Gastrocnemius medialis (tissue), 4 donors: ENCODE data around the gene ZNF547. TPM values are rescaled to one million over a fixed set of nuclear protein-coding genes. Genes with fewer than 3 reads are reported as not detected.

Source experiments
- ATAC-seq, 2 donors: fragments of 150-250 bp; one replicate each; pipeline ENCODE4 v1.9.1; 2016
- DNase-seq, 2 donors: peaks; one replicate each; pipeline ENCODE4 v3.0.0-alpha.2; 2019
- H3K27ac ChIP-seq, 4 donors: fragments of 200-600 bp; sonication (generic); 1 replicate in 1 of 4; 2 replicates in 3 of 4; pipeline ENCODE4 v1.5.1; 2016 to 2018; ENCODE audit warnings: mild to moderate bottlenecking in 2 of 4, moderate library complexity in 1 of 4
- H3K27me3 ChIP-seq, 3 donors: fragments of 200-600 bp; sonication (generic) in 2 of 3; 1 replicate in 1 of 3; 2 replicates in 2 of 3; pipeline versions ENCODE4 v1.5.1 to v1.6.0; 2016 to 2019; ENCODE audit warnings: mild to moderate bottlenecking in 1 of 3, moderate library complexity in 1 of 3
- H3K36me3 ChIP-seq, 2 donors: fragments of 200-600 bp; sonication (generic) in 1 of 2; one replicate each; pipeline ENCODE4 v1.5.1; 2017 to 2018
- H3K4me1 ChIP-seq, 2 donors: fragments of 200-600 bp; sonication (generic) in 1 of 2; one replicate each; pipeline ENCODE4 v1.5.1; 2016 to 2017; ENCODE audit warnings: mild to moderate bottlenecking in 2 of 2
- H3K4me3 ChIP-seq, 4 donors: fragments of 200-600 bp; sonication (generic) in 3 of 4; 1 replicate in 1 of 4; 2 replicates in 3 of 4; pipeline ENCODE4 v1.5.1; 2016 to 2019; ENCODE audit warnings: mild to moderate bottlenecking in 2 of 4
- H3K9me3 ChIP-seq, 3 donors: fragments of 200-600 bp; sonication (generic) in 2 of 3; 1 replicate in 1 of 3; 2 replicates in 2 of 3; pipeline ENCODE4 v1.5.1; 2016 to 2019
- CTCF ChIP-seq, 5 experiments: fragments of 450-650 bp in 3 of 5; fragments of 200-600 bp in 2 of 5; sonication (generic) in 2 of 5; IDR thresholded peaks in 4 of 5; conservative IDR thresholded peaks in 1 of 5; 1 replicate in 4 of 5; 2 replicates in 1 of 5; pipeline ENCODE4 v1.5.1; 2016 to 2019; ENCODE audit warnings: antibody characterized with exemption in 5 of 5, mild to moderate bottlenecking in 3 of 5, moderate library complexity in 3 of 5
- POLR2A ChIP-seq, 2 donors: fragments of 450-650 bp; IDR thresholded peaks; one replicate each; pipeline ENCODE4 v1.6.1; 2017; ENCODE audit warnings: antibody characterized with exemption in 2 of 2, mild to moderate bottlenecking in 2 of 2, moderate library complexity in 2 of 2
- in situ Hi-C, 4 donors: fragments of 200-750 bp; cut with MboI; loops; one replicate each; pipeline versions ENCODE4 v1.15.0 to v1.8.0; 2017; ENCODE audit warnings: low sequenced_read_pairs in 4 of 4
- intact Hi-C: fragments of 100-400 bp; cut with DNase I; formaldehyde crosslinking; loops from one replicate; pipeline ENCODE4 v1.15.1; 2023; ENCODE audit warnings: low total_unique reads
- total RNA-seq, 4 donors: library from RNA; depleted of rRNA; stranded (reverse); fragments of >200 nt; gene quantifications; one replicate each; pipeline versions ENCODE4 v1.1.0 to v1.2.3, GENCODE V29; 2016

The ZNF547 gene
- total RNA-seq, 4 donors from 2014 or later: 0.58 to 4.4 (median 2.6) TPM

GRCh38 chr19:57320180-57321084, 42.9 kb upstream of the ZNF547 start, which contains the start of gene ZNF543:
Gene ZNF543, plus strand, starts transcription at chr19:57320472. Its CDS starts 382 bp downstream, at chr19:57320854.
- peak; percentile 94 to 95 for DNase-seq
- TF ChIP-seq CTCF (IDR thresholded peaks at IDR 0.05 in 4 of 5, conservative IDR thresholded peaks at IDR 0.05 in 1 of 5) (no peak), POLR2A (IDR thresholded peaks at IDR 0.05) (peak; percentile 78 to 87)
- H3K36me3 ChIP-seq: peaks cover 0 to 26% of the 10 kb centered on the region in 2 donors
- no peaks in the 10 kb centered on the region for H3K27me3 ChIP-seq
- H3K4me3 ChIP-seq: peak within 1 kb of the TSS; percentile 65 to 99 (median 91)
- intact Hi-C loops: loop anchor here (1.0 to 2.0 kb wide), 4 partner anchors 18 to 69 kb away; partner anchors contain the start of genes TRAPPC2B, ZNF460, ZNF547 and ZNF548
- H3K4me1 ChIP-seq: peaks cover 18 to 19% of the 10 kb centered on the region in 2 donors
- no peaks in the 10 kb centered on the region for H3K9me3 ChIP-seq
- in situ Hi-C loops: no loop called here
- peak within 1 kb of the TSS; percentile 87 to 98 (median 91) for H3K27ac ChIP-seq
- ATAC-seq: peak; percentile 95 to 96

GRCh38 chr19:57321116-57321515, 42.2 kb upstream of the ZNF547 start:
- H3K4me3 ChIP-seq: peak overlapping the region; percentile 65 to 99 (median 91)
- peak overlapping the region; percentile 87 to 98 (median 91) for H3K27ac ChIP-seq
- intact Hi-C loops (loop anchor here (2.0 kb wide), 1 partner anchor 18 kb away; no protein-coding TSS in a partner anchor), in situ Hi-C loops (no loop called here)
- DNase-seq (no peak), ATAC-seq (no peak)
- H3K36me3 ChIP-seq: peaks cover 0 to 32% of the 10 kb centered on the region in 2 donors
- no peaks in the 10 kb centered on the region for H3K27me3 ChIP-seq
- H3K9me3 ChIP-seq: no peaks in the 10 kb centered on the region
- peaks cover 18 to 19% of the 10 kb centered on the region in 2 donors for H3K4me1 ChIP-seq
- TF ChIP-seq CTCF (IDR thresholded peaks at IDR 0.05 in 4 of 5, conservative IDR thresholded peaks at IDR 0.05 in 1 of 5): no peak
- no peak for TF ChIP-seq POLR2A (IDR thresholded peaks at IDR 0.05)

- Histone ChIP-seq H3K36me3 (peaks cover 0 to 39% of the 10 kb centered on the region in 2 donors), H3K4me3 (peak overlapping the region; percentile 65 to 99 (median 91)), H3K9me3 (no peaks in the 10 kb centered on the region), H3K4me1 (peaks cover 18 to 19% of the 10 kb centered on the region in 2 donors), H3K27me3 (no peaks in the 10 kb centered on the region), H3K27ac (peak overlapping the region in 3 of 4 donors; percentile 87 to 98 (median 90))
- intact Hi-C loops: loop anchor here (2.0 kb wide), 1 partner anchor 17 kb away; no protein-coding TSS in a partner anchor
- no peak for TF ChIP-seq POLR2A (IDR thresholded peaks at IDR 0.05)
- no peak for TF ChIP-seq CTCF (IDR thresholded peaks at IDR 0.05 in 4 of 5, conservative IDR thresholded peaks at IDR 0.05 in 1 of 5)
- no peak for DNase-seq
- in situ Hi-C loops: no loop called here
- no peak for ATAC-seq
Measured at GRCh38 chr19:57321751-57322150, 41.6 kb upstream of the ZNF547 start.

DNA sequence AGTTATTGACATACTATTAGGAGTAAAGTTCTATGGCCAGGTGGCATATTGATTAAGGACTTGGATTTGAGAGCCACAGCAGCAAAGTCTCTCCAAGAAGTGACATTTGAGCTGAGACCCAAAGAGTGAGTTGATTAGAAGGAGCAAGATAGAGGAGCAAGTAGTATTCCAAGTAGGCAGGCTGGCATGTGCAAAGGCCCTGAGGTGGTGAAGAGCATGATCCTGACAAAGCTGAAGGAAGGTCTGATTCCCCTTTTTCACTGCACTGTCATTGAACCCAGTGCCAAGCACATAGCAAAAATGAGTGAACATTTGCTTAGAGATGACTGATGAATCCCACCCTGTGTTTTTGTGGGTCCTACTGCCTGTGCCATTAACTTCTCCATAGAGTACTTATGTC, 38.4 kb upstream of the ZNF547 start:
- Histone ChIP-seq H3K4me1 (peaks cover 12 to 18% of the 10 kb centered on the region in 2 donors), H3K4me3 (no peak overlapping the region), H3K9me3 (peaks cover 0 to 7% (median 0%) of the 10 kb centered on the region in 3 donors), H3K36me3 (peaks cover 7 to 71% of the 10 kb centered on the region in 2 donors), H3K27ac (no peak overlapping the region), H3K27me3 (no peaks in the 10 kb centered on the region)
- intact Hi-C loops: no loop called here
- DNase-seq (no peak), ATAC-seq (no peak)
- TF ChIP-seq POLR2A (IDR thresholded peaks at IDR 0.05): no peak
- no peak for TF ChIP-seq CTCF (IDR thresholded peaks at IDR 0.05 in 4 of 5, conservative IDR thresholded peaks at IDR 0.05 in 1 of 5)
- in situ Hi-C loops: no loop called here
